OCI-LY1 (cell line): Measurements from ENCODE around the gene PYURF.

Source experiments
- H2AFZ ChIP-seq: fragments of 200-600 bp; sonication (generic), shearing (Covaris generic); 2 replicates; pipeline ENCODE4 v1.6.0; 2014; ENCODE audit warnings: antibody characterized with exemption, mild to moderate bottlenecking, low read length
- H3F3A ChIP-seq: fragments of 200-600 bp; sonication (generic), shearing (Covaris generic); 2 replicates; pipeline ENCODE4 v1.6.0; 2014; ENCODE audit warnings: mild to moderate bottlenecking, antibody characterized with exemption, low read length, moderate library complexity; ENCODE audit not compliant: insufficient read depth
- H3K27ac ChIP-seq: fragments of 200-600 bp; sonication (generic); 2 replicates; pipeline ENCODE4 v1.5.1; 2014; ENCODE audit warnings: low read length, mixed run types, mild to moderate bottlenecking, low read depth; ENCODE audit not compliant: poor library complexity, severe bottlenecking
- H3K27me3 ChIP-seq: fragments of 200-600 bp; sonication (generic); 2 replicates; pipeline ENCODE4 v1.6.0; 2014; ENCODE audit warnings: antibody characterized with exemption, mild to moderate bottlenecking, low read length, moderate library complexity; ENCODE audit not compliant: insufficient read depth
- H3K36me3 ChIP-seq: fragments of 200-600 bp; sonication (generic); 2 replicates; pipeline ENCODE4 v1.6.1; 2014; ENCODE audit warnings: mild to moderate bottlenecking, antibody characterized with exemption, low read length, moderate library complexity, mixed read lengths; ENCODE audit not compliant: insufficient read depth
- H3K4me1 ChIP-seq: fragments of 200-600 bp; sonication (generic); 2 replicates; pipeline ENCODE4 v1.5.1; 2014; ENCODE audit warnings: mild to moderate bottlenecking, low read length, moderate library complexity; ENCODE audit not compliant: insufficient read depth, severe bottlenecking
- H3K4me2 ChIP-seq: fragments of 200-600 bp; sonication (generic), shearing (Covaris generic); 2 replicates; pipeline ENCODE4 v1.6.1; 2014; ENCODE audit warnings: low read length
- H3K4me3 ChIP-seq: fragments of 200-600 bp; sonication (generic); 2 replicates; pipeline ENCODE4 v1.5.1; 2014; ENCODE audit warnings: low read length, low read depth, mild to moderate bottlenecking, mixed read lengths; ENCODE audit not compliant: poor library complexity, severe bottlenecking
- H3K79me2 ChIP-seq: fragments of 200-600 bp; shearing (Covaris generic); 2 replicates; pipeline ENCODE4 v1.6.1; 2016; ENCODE audit warnings: mixed run types, low read length, mixed read lengths; ENCODE audit not compliant: insufficient read depth
- H3K9ac ChIP-seq: fragments of 200-600 bp; sonication (generic), shearing (Covaris generic); 2 replicates; pipeline ENCODE4 v1.6.1; 2014; ENCODE audit warnings: mild to moderate bottlenecking, low read length, mixed read lengths
- H3K9me2 ChIP-seq: fragments of 200-600 bp; sonication (generic), shearing (Covaris generic); 2 replicates; pipeline ENCODE4 v1.6.1; 2014; ENCODE audit warnings: low read depth, mild to moderate bottlenecking, low read length, mixed read lengths
- H3K9me3 ChIP-seq: fragments of 200-600 bp; shearing (Covaris generic); 2 replicates; pipeline ENCODE4 v1.6.1; 2014; ENCODE audit warnings: low read length, mixed read lengths
- H4K20me1 ChIP-seq: fragments of 200-600 bp; sonication (generic), shearing (Covaris generic); 2 replicates; pipeline ENCODE4 v1.6.0; 2016; ENCODE audit warnings: mild to moderate bottlenecking, low read length; ENCODE audit not compliant: insufficient read depth
- EZH2 ChIP-seq: fragments of 200-600 bp; sonication (generic), shearing (Covaris generic); IDR thresholded peaks from 2 replicates; pipeline ENCODE4 v1.8.0; 2017; ENCODE audit warnings: borderline replicate concordance, mixed run types, mild to moderate bottlenecking, antibody characterized with exemption, low read length, moderate library complexity, mixed read lengths
- TF ChIP-seq, protein P1 (sequence below): fragments of 200-600 bp; sonication (generic), shearing (Covaris generic); IDR thresholded peaks from 2 replicates; pipeline ENCODE4 v1.5.1; 2017; ENCODE audit warnings: mild to moderate bottlenecking, antibody characterized with exemption, low read length, moderate library complexity, mixed read lengths

The PYURF gene

GRCh38 chr4:88497859-88498409 is 25.6 kb downstream of the PYURF start:
- no peak overlapping the region for H3K4me2 ChIP-seq
- no peak overlapping the region for H3K27ac ChIP-seq
- H3K4me3 ChIP-seq, result no peak overlapping the region
- H4K20me1 ChIP-seq, result no peaks in the 10 kb centered on the region
- no peaks in the 10 kb centered on the region for H3K27me3 ChIP-seq
- H3K36me3 ChIP-seq, result no peaks in the 10 kb centered on the region
- H3K4me1 ChIP-seq, result no peaks in the 10 kb centered on the region
- no peak overlapping the region for H3K9ac ChIP-seq
- H2AFZ ChIP-seq, result no peak overlapping the region
- no peaks in the 10 kb centered on the region for H3K9me3 ChIP-seq
- no peaks in the 10 kb centered on the region for H3K9me2 ChIP-seq
- no peaks in the 10 kb centered on the region for H3K79me2 ChIP-seq
- TF ChIP-seq EZH2, result no peak
- TF ChIP-seq, protein P1, sequence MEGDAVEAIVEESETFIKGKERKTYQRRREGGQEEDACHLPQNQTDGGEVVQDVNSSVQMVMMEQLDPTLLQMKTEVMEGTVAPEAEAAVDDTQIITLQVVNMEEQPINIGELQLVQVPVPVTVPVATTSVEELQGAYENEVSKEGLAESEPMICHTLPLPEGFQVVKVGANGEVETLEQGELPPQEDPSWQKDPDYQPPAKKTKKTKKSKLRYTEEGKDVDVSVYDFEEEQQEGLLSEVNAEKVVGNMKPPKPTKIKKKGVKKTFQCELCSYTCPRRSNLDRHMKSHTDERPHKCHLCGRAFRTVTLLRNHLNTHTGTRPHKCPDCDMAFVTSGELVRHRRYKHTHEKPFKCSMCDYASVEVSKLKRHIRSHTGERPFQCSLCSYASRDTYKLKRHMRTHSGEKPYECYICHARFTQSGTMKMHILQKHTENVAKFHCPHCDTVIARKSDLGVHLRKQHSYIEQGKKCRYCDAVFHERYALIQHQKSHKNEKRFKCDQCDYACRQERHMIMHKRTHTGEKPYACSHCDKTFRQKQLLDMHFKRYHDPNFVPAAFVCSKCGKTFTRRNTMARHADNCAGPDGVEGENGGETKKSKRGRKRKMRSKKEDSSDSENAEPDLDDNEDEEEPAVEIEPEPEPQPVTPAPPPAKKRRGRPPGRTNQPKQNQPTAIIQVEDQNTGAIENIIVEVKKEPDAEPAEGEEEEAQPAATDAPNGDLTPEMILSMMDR, result no peak
- no peaks in the 10 kb centered on the region for H3F3A ChIP-seq

GRCh38 chr4:88489100-88489761 is 34.3 kb downstream of the PYURF start:
- no peaks in the 10 kb centered on the region for H3K36me3 ChIP-seq
- H4K20me1 ChIP-seq, result no peaks in the 10 kb centered on the region
- H3K9me3 ChIP-seq, result no peaks in the 10 kb centered on the region
- no peaks in the 10 kb centered on the region for H3K79me2 ChIP-seq
- H3K27ac ChIP-seq, result no peak overlapping the region
- no peak overlapping the region for H3K9ac ChIP-seq
- H3K4me2 ChIP-seq, result no peak overlapping the region
- no peak for TF ChIP-seq EZH2
- H3K4me3 ChIP-seq, result no peak overlapping the region
- H3K9me2 ChIP-seq, result no peaks in the 10 kb centered on the region
- H2AFZ ChIP-seq, result no peak overlapping the region
- no peaks in the 10 kb centered on the region for H3K27me3 ChIP-seq
- no peaks in the 10 kb centered on the region for H3F3A ChIP-seq
- no peaks in the 10 kb centered on the region for H3K4me1 ChIP-seq

DNA sequence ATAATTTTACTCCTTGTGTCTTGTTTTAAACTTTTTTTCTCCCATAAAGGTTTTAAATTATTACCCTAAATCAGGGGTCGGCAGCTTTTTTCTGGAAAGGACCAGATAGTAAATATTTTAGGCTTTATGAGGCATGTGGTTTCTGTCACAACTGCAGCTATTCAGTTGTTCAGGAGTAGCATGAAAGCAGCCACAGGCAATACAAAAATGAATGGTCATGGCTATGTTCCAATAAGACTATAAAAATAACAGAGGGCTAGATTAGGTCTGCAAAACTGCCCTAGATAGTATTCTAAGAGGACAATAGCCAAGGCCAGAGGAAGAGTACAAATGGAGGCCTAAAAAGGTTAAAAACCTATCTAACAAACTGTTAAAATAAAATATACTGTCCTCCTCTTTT is 42.0 kb downstream of the PYURF start:
- Histone ChIP-seq H3K9me3 (no peaks in the 10 kb centered on the region), H2AFZ (no peak overlapping the region), H3K4me1 (no peaks in the 10 kb centered on the region), H3K79me2 (no peaks in the 10 kb centered on the region), H3K4me2 (no peak overlapping the region), H3K4me3 (no peak overlapping the region), H3F3A (no peaks in the 10 kb centered on the region), H3K9me2 (no peaks in the 10 kb centered on the region), H4K20me1 (no peaks in the 10 kb centered on the region), H3K36me3 (no peaks in the 10 kb centered on the region), H3K27ac (no peak overlapping the region), H3K27me3 (no peaks in the 10 kb centered on the region), H3K9ac (no peak overlapping the region)
- no peak for TF ChIP-seq EZH2
- TF ChIP-seq, protein P1, result no peak

DNA sequence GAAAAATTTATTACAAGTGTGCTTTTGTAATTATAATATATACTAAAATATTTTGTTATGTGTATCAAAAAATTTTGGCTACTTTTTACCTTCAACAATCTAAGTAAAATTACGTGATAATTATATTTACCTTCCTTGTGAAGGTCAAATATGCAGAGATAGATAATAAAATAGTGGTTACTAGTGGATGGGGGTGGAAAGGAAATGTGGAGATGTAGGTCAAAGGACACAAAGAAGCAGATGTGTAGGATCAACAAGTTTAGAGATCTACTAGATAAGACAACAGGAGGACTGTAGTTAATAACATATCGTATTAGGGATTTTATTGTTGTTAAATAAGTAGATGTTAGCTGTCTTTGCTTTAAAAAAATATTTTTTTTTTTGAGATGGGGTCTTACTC is 45.3 kb downstream of the PYURF start:
- H3K4me3 ChIP-seq, result no peak overlapping the region
- H3K36me3 ChIP-seq, result no peaks in the 10 kb centered on the region
- no peak overlapping the region for H3K4me2 ChIP-seq
- no peak overlapping the region for H3K27ac ChIP-seq
- H3K4me1 ChIP-seq, result no peaks in the 10 kb centered on the region
- no peak overlapping the region for H3K9ac ChIP-seq
- TF ChIP-seq, protein P1, result no peak
- no peak for TF ChIP-seq EZH2
- H2AFZ ChIP-seq, result no peak overlapping the region
- H4K20me1 ChIP-seq, result no peaks in the 10 kb centered on the region
- H3K27me3 ChIP-seq, result no peaks in the 10 kb centered on the region
- H3K79me2 ChIP-seq, result no peaks in the 10 kb centered on the region
- no peaks in the 10 kb centered on the region for H3K9me3 ChIP-seq
- H3K9me2 ChIP-seq, result no peaks in the 10 kb centered on the region
- H3F3A ChIP-seq, result no peaks in the 10 kb centered on the region
